ENCODE results near the gene CREB3L2.

GRCh38 chr7:137934941-137935883 lies 66.7 kb downstream of the CREB3L2 start:
- TF ChIP-seq, protein P1, sequence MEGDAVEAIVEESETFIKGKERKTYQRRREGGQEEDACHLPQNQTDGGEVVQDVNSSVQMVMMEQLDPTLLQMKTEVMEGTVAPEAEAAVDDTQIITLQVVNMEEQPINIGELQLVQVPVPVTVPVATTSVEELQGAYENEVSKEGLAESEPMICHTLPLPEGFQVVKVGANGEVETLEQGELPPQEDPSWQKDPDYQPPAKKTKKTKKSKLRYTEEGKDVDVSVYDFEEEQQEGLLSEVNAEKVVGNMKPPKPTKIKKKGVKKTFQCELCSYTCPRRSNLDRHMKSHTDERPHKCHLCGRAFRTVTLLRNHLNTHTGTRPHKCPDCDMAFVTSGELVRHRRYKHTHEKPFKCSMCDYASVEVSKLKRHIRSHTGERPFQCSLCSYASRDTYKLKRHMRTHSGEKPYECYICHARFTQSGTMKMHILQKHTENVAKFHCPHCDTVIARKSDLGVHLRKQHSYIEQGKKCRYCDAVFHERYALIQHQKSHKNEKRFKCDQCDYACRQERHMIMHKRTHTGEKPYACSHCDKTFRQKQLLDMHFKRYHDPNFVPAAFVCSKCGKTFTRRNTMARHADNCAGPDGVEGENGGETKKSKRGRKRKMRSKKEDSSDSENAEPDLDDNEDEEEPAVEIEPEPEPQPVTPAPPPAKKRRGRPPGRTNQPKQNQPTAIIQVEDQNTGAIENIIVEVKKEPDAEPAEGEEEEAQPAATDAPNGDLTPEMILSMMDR (conservative IDR thresholded peaks at IDR 0.05; ENCODE audit: low read length), result no peak
- no peak for TF ChIP-seq EZH2phosphoT487 (IDR thresholded peaks at IDR 0.05; ENCODE audit: borderline replicate concordance, low read depth, low read length)

Measured in OCI-LY7 (cell line).